ENCODE measurements around the gene UBTD2. TPM values are rescaled to one million over a fixed set of nuclear protein-coding genes. Genes with fewer than 3 reads are reported as not detected.

UBTD2 gene
- total and polyA plus RNA-seq, 2 of the 4 experiments (the other 2 are of a cell fraction), result 11.2 to 20.6 TPM

DNA sequence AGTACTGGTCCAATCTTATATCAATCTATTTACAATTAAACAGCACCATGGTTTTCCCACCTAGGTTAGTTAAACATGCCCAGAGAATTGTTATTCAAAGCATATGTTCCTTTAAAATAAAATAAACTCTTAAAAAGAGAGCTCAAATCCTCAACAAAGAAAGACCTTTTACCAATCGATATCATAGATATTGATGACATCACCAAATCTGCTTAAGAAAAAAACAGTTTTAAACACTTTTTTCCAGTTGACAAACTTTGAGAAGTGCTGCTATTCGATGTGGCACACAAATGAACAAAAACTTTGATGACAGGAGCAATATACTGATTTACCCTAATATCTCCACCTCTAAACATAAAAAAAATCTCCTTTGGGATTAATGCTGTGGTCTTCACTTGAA is 73.8 kb downstream of the UBTD2 start:
- Histone ChIP-seq H3K4me2 (ENCODE audit: low read depth, low read length) (no peak overlapping the region), H3K9me3 (ENCODE audit: control insufficient read depth, insufficient read depth, low read length) (no peaks in the 10 kb centered on the region), H2AK9ac (replicated peaks; ENCODE audit: low read depth, low read length, poor library complexity) (no peak overlapping the region), H3K4me1 (ENCODE audit: control insufficient read depth, insufficient read depth, low read length) (no peaks in the 10 kb centered on the region; the same call in 1 of the 2 replicates), H2BK5ac (ENCODE audit: low read depth, low read length, poor library complexity, severe bottlenecking) (no peak overlapping the region), H4K8ac (ENCODE audit: low read depth in 2 of 2, low read length in 2 of 2) (no peak overlapping the region), H3K23ac (ENCODE audit: low read depth, low read length) (no peak overlapping the region), H2AK5ac (ENCODE audit: low read depth, low read length) (no peak overlapping the region), H3K79me1 (ENCODE audit: low read depth in 1 of 2, low read length in 2 of 2) (peaks cover 19 to 50% of the 10 kb centered on the region in 2 experiments), H2BK20ac (ENCODE audit: low read depth, low read length) (no peak overlapping the region), H3K36me3 (ENCODE audit: control insufficient read depth, insufficient read depth, low read length) (peaks cover 15% of the 10 kb centered on the region), H3K27me3 (ENCODE audit: control insufficient read depth, insufficient read depth, low read length) (no peaks in the 10 kb centered on the region), H3K9me1 (ENCODE audit: insufficient read depth, low read length) (0 out of 2 replicates have a peak, but pooled peaks cover 8% of the 10 kb centered on the region), H4K5ac (ENCODE audit: low read depth, low read length) (no peak overlapping the region), H3K9ac (ENCODE audit: low read depth, low read length) (no peak overlapping the region), H2BK15ac (ENCODE audit: low read depth, low read length) (no peak overlapping the region), H4K20me1 (ENCODE audit: insufficient read depth, low read length) (peaks cover 5% of the 10 kb centered on the region; the same call in 1 of the 2 replicates), H4K91ac (ENCODE audit: insufficient read depth, low read depth, low read length) (no peak overlapping the region), H3K14ac (replicated peaks; ENCODE audit: low read depth, low read length) (no peak overlapping the region), H2AFZ (replicated peaks; ENCODE audit: low read length, poor library complexity) (no peak overlapping the region), H3K27ac (ENCODE audit: insufficient read depth, low read length) (no peak overlapping the region), H3K4me3 (ENCODE audit: insufficient read depth, low read depth, low read length) (no peak overlapping the region), H3K18ac (ENCODE audit: low read depth, low read length) (no peak overlapping the region), H2BK120ac (ENCODE audit: low read depth, low read length) (no peak overlapping the region), H3K4ac (ENCODE audit: low read depth, low read length) (no peak overlapping the region), H3K56ac (ENCODE audit: extremely low read depth, insufficient read depth, low read length) (no peak overlapping the region)
- 100% methylated on average over 1 of the region's 2 CpGs; no CpG with 5 or more reads in 1 of the 2 experiments for WGBS, 2 experiments (ENCODE audit: extremely low coverage in 2 of 2, insufficient read length in 1 of 2)
- dilution Hi-C loops (cut with HindIII; ENCODE audit: low sequenced_read_pairs, unreplicated experiment), result no loop called here
- CTCF ChIA-PET, result interaction anchor here (1.0 kb wide), 1 partner anchor 12 kb away, joined by 3 read pairs; no protein-coding TSS in a partner anchor
- in situ Hi-C loops (cut with MboI; ENCODE audit: low sequenced_read_pairs), result no loop called here
- intact Hi-C loops (cut with micrococcal nuclease), result loop anchor here (5.0 kb wide), 1 partner anchor 73 kb away; the partner anchor contains the start of gene UBTD2
- no peak for ATAC-seq (ENCODE audit: low read depth)
- no peak for TF ChIP-seq ELK1 (IDR thresholded peaks at IDR 0.05; ENCODE audit: borderline replicate concordance, low read depth, low read length)
- no peak for TF ChIP-seq CTCF (conservative IDR thresholded peaks at IDR 0.05; ENCODE audit: low read depth, low read length)
- no peak for TF ChIP-seq RFX5 (IDR thresholded peaks at IDR 0.05; ENCODE audit: low read depth, low read length)
- TF ChIP-seq, protein P1, sequence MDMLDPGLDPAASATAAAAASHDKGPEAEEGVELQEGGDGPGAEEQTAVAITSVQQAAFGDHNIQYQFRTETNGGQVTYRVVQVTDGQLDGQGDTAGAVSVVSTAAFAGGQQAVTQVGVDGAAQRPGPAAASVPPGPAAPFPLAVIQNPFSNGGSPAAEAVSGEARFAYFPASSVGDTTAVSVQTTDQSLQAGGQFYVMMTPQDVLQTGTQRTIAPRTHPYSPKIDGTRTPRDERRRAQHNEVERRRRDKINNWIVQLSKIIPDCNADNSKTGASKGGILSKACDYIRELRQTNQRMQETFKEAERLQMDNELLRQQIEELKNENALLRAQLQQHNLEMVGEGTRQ (IDR thresholded peaks at IDR 0.05; ENCODE audit: low read depth, low read length), result no peak
- TF ChIP-seq RAD21 (IDR thresholded peaks at IDR 0.05; ENCODE audit: low read length), result no peak
- TF ChIP-seq SMC3 (IDR thresholded peaks at IDR 0.05; ENCODE audit: low read depth, low read length), result no peak
- no peak for TF ChIP-seq MAFK (IDR thresholded peaks at IDR 0.05; ENCODE audit: low read depth, low read length)
- no peak for TF ChIP-seq MAZ (IDR thresholded peaks at IDR 0.05; ENCODE audit: borderline replicate concordance, low read depth, low read length)
- TF ChIP-seq NFE2L2 (IDR thresholded peaks at IDR 0.05; ENCODE audit: low read depth, low read length), result no peak
- no peak for TF ChIP-seq CEBPB (IDR thresholded peaks at IDR 0.05; ENCODE audit: low read depth, low read length)
- TF ChIP-seq CHD1 (IDR thresholded peaks at IDR 0.05; ENCODE audit: low read depth, low read length), result no peak
- TF ChIP-seq FOS (IDR thresholded peaks at IDR 0.05; ENCODE audit: low read depth, low read length), result no peak
- no peak for TF ChIP-seq MXI1 (IDR thresholded peaks at IDR 0.05; ENCODE audit: borderline replicate concordance, low read depth, low read length)
- TF ChIP-seq BHLHE40 (IDR thresholded peaks at IDR 0.05; ENCODE audit: low read depth, low read length), result no peak
- no peak for TF ChIP-seq POLR2A (IDR thresholded peaks at IDR 0.05; ENCODE audit: low read depth, low read length)
- no peak for TF ChIP-seq RCOR1 (IDR thresholded peaks at IDR 0.05; ENCODE audit: insufficient replicate concordance, low read length)
- no TSS peak for BruUV-seq (replicated peaks)
- no peak for DNase-seq
- POLR2A ChIA-PET (ENCODE audit: unreplicated experiment), result no interaction called here
